A549 treated with AZD9567 at 1 μM for 4 hours (cell line): Measurements from ENCODE around the gene GALM. TPM values are rescaled to one million over a fixed set of nuclear protein-coding genes. Genes with fewer than 3 reads are reported as not detected.

ENCODE experiments used
- total RNA-seq: library from RNA; stranded (reverse); fragments of 200-300 nt; extraction: Qiagen RNA extraction; gene quantifications from 5 replicates; pipeline ENCODE4 v1.2.3, GENCODE V29; 2022; ENCODE audit not compliant: insufficient read depth

The GALM gene
- total RNA-seq, result 14.7 to 20.2 TPM (median 15.2 TPM) in 5 replicates

DNA sequence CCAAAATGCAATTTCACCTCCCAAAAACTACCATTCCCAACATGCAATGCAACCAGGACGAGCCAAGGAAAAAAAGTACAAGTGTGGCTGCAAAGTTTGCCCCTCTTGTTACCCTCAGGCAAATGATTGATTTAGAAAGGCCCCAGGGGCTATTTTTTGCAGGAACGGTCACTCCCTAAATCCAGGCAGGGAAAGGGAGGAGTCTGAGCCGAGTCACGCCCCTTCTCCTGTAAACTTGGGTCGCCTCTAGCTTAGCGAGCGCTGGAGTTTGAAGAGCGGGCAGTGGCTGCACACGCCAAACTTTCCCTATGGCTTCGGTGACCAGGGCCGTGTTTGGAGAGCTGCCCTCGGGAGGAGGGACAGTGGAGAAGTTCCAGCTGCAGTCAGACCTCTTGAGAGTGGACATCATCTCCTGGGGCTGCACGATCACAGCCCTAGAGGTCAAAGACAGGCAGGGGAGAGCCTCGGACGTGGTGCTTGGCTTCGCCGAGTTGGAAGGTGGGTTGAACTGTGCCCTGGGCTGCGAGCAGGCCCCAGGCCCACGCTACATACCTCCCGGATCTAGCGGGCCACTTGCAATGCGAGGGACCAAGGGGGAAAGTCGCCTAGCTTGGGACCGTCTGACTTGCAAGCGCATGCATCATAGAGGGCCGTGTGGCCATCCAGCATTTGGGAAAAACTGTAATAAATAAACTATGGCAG is at the start of gene GALM:
Gene GALM, plus strand, starts transcription at position 261 of the 702 bp plus-strand sequence. Its CDS starts 48 bp downstream, at position 309.

DNA sequence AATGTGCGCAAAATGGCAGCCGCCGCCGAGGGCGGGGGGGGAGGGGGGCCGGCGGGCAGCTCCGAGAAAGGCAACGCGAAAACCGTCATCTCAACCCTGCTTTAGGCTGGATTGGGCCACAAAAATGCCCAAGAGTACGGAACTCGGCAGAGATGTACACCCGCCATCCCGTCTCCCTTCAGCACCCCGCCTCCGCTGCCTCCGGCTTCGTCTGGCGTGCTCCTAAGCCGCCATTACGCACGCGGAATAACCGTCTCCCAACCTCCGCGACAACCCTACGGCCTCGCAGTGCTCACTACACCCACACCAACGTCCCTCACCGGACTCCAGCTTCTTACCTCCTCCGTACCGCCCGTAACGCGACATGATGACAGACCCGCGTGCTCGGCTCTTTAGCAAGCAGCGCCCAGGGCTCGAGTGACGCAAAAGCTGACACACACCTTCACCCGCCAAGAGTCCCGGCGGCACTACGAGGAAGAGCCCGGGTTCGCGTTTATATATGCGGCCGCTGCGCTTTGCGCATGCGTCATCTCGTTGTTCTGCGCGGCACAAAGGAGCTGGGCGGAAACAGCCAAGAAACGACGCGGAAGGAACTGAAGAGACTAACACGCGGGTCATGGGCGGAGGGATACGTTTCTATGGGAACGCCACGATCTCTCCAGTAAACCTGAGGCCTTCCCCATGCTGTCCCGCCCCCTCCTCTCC is 85.1 kb downstream of the GALM start, which contains the start of gene SRSF7:
Gene SRSF7, minus strand, starts transcription at position 471 of the 705 bp plus-strand sequence. Its CDS starts 105 bp downstream, at position 366.

Other genes starting within 250 kb of the GALM start
- gene HNRNPLL, start 63.2 kb upstream of the GALM start, total RNA-seq, result 17.8 to 31.1 TPM (median 25.6 TPM) in 5 replicates
- 307 to 415 TPM (median 374 TPM) in 5 replicates for gene SRSF7, start 85.2 kb downstream of the GALM start, total RNA-seq
- 29.5 to 39.7 TPM (median 39.2 TPM) in 5 replicates for gene GEMIN6, start 112.1 kb downstream of the GALM start, total RNA-seq
- gene DHX57, start 209.8 kb downstream of the GALM start, total RNA-seq, result 17.1 to 19.5 TPM (median 19.0 TPM) in 5 replicates
- 38.3 to 61.2 TPM (median 40.2 TPM) in 5 replicates for gene MORN2, start 209.9 kb downstream of the GALM start, total RNA-seq
- gene ARHGEF33, start 223.8 kb downstream of the GALM start, total RNA-seq, result 0.02 to 0.11 TPM (median 0.10 TPM) in 3 of 5 replicates, not detected in the others